Ishikawa (cell line): ENCODE measurements around the gene HSPB7.

Experiments
- CEBPB ChIP-seq: IDR thresholded peaks from 2 replicates; pipeline ENCODE4 v1.6.1; 2012
- CREB1 ChIP-seq: IDR thresholded peaks from 2 replicates; pipeline ENCODE4 v1.6.1; 2012; ENCODE audit warnings: low read depth
- EGR1 ChIP-seq: IDR thresholded peaks from 2 replicates; pipeline ENCODE4 v1.6.1; 2012
- EP300 ChIP-seq: IDR thresholded peaks from 2 replicates; pipeline ENCODE4 v1.6.1; 2012; ENCODE audit warnings: borderline replicate concordance
- FOXM1 ChIP-seq: IDR thresholded peaks from 2 replicates; pipeline ENCODE4 v1.6.1; 2012; ENCODE audit warnings: low read depth, borderline replicate concordance
- MAX ChIP-seq: IDR thresholded peaks from 2 replicates; pipeline ENCODE4 v1.6.1; 2012
- NFIC ChIP-seq: IDR thresholded peaks from 2 replicates; pipeline ENCODE4 v1.6.1; 2012
- RAD21 ChIP-seq: IDR thresholded peaks from 2 replicates; pipeline ENCODE4 v1.6.1; 2012; ENCODE audit warnings: low read depth
- REST ChIP-seq: IDR thresholded peaks from 2 replicates; pipeline ENCODE4 v1.6.1; 2012; ENCODE audit warnings: low read depth, mild to moderate bottlenecking
- TAF1 ChIP-seq: IDR thresholded peaks from 2 replicates; pipeline ENCODE4 v1.6.1; 2012; ENCODE audit warnings: low read depth, mild to moderate bottlenecking
- TCF12 ChIP-seq: IDR thresholded peaks from 2 replicates; pipeline ENCODE4 v1.6.1; 2012; ENCODE audit warnings: low read depth
- TEAD4 ChIP-seq: IDR thresholded peaks from 2 replicates; pipeline ENCODE4 v1.6.1; 2012
- USF1 ChIP-seq: IDR thresholded peaks from 2 replicates; pipeline ENCODE4 v1.6.1; 2012
- YY1 ChIP-seq: IDR thresholded peaks from 2 replicates; pipeline ENCODE4 v1.6.1; 2012; ENCODE audit warnings: low read depth
- ZBTB7A ChIP-seq: IDR thresholded peaks from 2 replicates; pipeline ENCODE4 v1.6.1; 2012; ENCODE audit warnings: low read depth

HSPB7 gene

GRCh38 chr1:16014509-16015482 is 3.0 kb downstream of the HSPB7 start:
- TF ChIP-seq RAD21 (no peak), ZBTB7A (no peak), USF1 (peak; percentile 36)

- no peak for TF ChIP-seq REST
- TF ChIP-seq YY1 = no peak
- TF ChIP-seq RAD21 = no peak
- TF ChIP-seq TAF1 = no peak
- no peak for TF ChIP-seq MAX
- no peak for TF ChIP-seq EP300
- no peak for TF ChIP-seq USF1
- TF ChIP-seq TEAD4 = no peak
- TF ChIP-seq NFIC = no peak
- TF ChIP-seq FOXM1 = no peak
- TF ChIP-seq ZBTB7A = no peak
- TF ChIP-seq TCF12 = no peak
- TF ChIP-seq CEBPB = no peak
- no peak for TF ChIP-seq EGR1
- TF ChIP-seq CREB1 = no peak
These were observed 4.0 kb downstream of the HSPB7 start for GRCh38 chr1:16013908-16014258.

- TF ChIP-seq RAD21 = no peak
- no peak for TF ChIP-seq EGR1
- TF ChIP-seq MAX = no peak
- peak; percentile 100 for TF ChIP-seq ZBTB7A
- no peak for TF ChIP-seq CREB1
- TF ChIP-seq EP300 = peak; percentile 25; the same call in 1 of the 2 replicates
- peak; percentile 21; the same call in 1 of the 2 replicates for TF ChIP-seq TAF1
- no peak for TF ChIP-seq FOXM1
- TF ChIP-seq CEBPB = no peak
- peak; percentile 39; the same call in 1 of the 2 replicates for TF ChIP-seq TEAD4
- no peak for TF ChIP-seq TCF12
- TF ChIP-seq YY1 = no peak
- peak; percentile 40; the same call in 1 of the 2 replicates for TF ChIP-seq NFIC
These were observed 4.5 kb downstream of the HSPB7 start for GRCh38 chr1:16013220-16013907.

- TF ChIP-seq TCF12 = 0 out of 2 replicates have a peak, but pooled peaks have one; percentile 38
- no peak for TF ChIP-seq ZBTB7A
- TF ChIP-seq NFIC = peak; percentile 66; the same call in 1 of the 2 replicates
- TF ChIP-seq RAD21 = peak; percentile 22; the same call in 1 of the 2 replicates
- TF ChIP-seq USF1 = no peak
- 0 out of 2 replicates have a peak, but pooled peaks have one; percentile 11 for TF ChIP-seq TEAD4
- 0 out of 2 replicates have a peak, but pooled peaks have one; percentile 25 for TF ChIP-seq EGR1
- TF ChIP-seq CEBPB = peak; percentile 81
These were observed 5.1 kb downstream of the HSPB7 start for GRCh38 chr1:16012590-16013219.

- TF ChIP-seq MAX (no peak), NFIC (no peak), REST (no peak), CREB1 (no peak), TCF12 (no peak), FOXM1 (no peak), YY1 (no peak), TAF1 (no peak), EGR1 (no peak), RAD21 (no peak), ZBTB7A (no peak), TEAD4 (no peak), EP300 (no peak), CEBPB (no peak), USF1 (no peak)
These were observed 5.8 kb downstream of the HSPB7 start for GRCh38 chr1:16011936-16012589.
